Sigmoid colon (tissue), 3 donors: ENCODE results near the gene WT1.

ENCODE experiments used
- CTCF ChIP-seq, 4 experiments: fragments of 450-650 bp in 3 of 4; fragments of 200-600 bp in 1 of 4; IDR thresholded peaks; one replicate each; pipeline ENCODE4 v1.5.1; 2016 to 2019; ENCODE audit warnings: antibody characterized with exemption in 4 of 4, mild to moderate bottlenecking in 3 of 4, moderate library complexity in 2 of 4
- POLR2A ChIP-seq, 2 donors: fragments of 450-650 bp; IDR thresholded peaks; one replicate each; pipeline ENCODE4 v1.6.1; 2016; ENCODE audit warnings: antibody characterized with exemption in 2 of 2, mild to moderate bottlenecking in 2 of 2, moderate library complexity in 2 of 2

DNA sequence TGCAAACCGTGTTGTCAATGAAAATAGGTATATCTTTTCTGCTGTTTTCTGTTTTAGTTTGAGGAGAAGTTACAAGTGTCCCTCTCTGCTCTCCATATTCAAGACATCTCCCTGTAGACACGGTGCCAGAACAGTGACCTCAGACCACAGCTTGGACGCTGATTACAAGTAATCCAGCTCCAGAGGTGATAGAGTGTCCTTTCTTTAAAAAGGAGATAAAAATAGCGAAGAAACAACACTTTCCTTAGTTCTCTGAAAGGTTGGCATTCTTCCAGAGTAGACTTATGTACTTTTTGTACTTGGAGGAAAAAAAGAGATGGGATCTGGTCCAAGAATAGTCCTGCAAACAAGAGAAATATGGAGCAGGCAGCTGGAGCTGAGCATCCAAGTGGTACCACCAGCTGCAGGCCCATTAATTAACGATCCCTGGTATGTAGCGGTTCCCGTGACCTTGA is 43.0 kb upstream of the WT1 start:
- TF ChIP-seq CTCF (IDR thresholded peaks at IDR 0.05) = no peak
- no peak for TF ChIP-seq POLR2A (IDR thresholded peaks at IDR 0.05)
